Vagina (tissue), 2 donors: ENCODE results near the gene GABRA5.

Experiments used
- POLR2AphosphoS5 ChIP-seq, 2 donors: sonication (generic); formaldehyde crosslinking; IDR thresholded peaks; one replicate each; pipeline ENCODE4 v1.9.0; 2017; ENCODE audit warnings: antibody characterized with exemption in 2 of 2, mild to moderate bottlenecking in 2 of 2, low read depth in 1 of 2; ENCODE audit not compliant: insufficient read depth in 1 of 2
- TF ChIP-seq, protein P1 (sequence below), 3 experiments: fragments of 450-650 bp in 2 of 3; fragments of 200-600 bp in 1 of 3; sonication (generic) in 1 of 3; IDR thresholded peaks; one replicate each; pipeline ENCODE4 v1.5.1; 2017 to 2019; ENCODE audit warnings: antibody characterized with exemption in 3 of 3, mild to moderate bottlenecking in 2 of 3, moderate library complexity in 2 of 3

DNA sequence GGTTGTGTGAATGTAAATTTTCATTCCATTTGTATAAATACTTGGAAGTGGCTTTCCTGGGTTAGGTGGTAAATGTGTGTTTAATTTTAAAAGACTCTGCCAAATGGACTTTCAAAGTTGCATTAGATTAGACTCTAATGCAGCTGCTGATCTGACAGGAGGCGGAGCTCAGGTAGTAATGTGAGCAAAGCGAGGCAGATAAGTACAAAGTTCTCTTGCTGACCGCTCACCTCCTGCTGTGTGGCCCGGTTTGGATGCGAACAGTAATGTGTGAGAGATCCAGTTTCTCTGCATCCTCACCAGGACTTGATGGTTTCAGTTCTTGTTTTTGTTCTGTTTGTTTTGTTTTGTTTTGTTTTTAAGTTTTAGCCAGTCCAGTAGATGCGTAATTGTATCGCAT lies 34.9 kb upstream of the GABRA5 start:
- TF ChIP-seq, protein P1, sequence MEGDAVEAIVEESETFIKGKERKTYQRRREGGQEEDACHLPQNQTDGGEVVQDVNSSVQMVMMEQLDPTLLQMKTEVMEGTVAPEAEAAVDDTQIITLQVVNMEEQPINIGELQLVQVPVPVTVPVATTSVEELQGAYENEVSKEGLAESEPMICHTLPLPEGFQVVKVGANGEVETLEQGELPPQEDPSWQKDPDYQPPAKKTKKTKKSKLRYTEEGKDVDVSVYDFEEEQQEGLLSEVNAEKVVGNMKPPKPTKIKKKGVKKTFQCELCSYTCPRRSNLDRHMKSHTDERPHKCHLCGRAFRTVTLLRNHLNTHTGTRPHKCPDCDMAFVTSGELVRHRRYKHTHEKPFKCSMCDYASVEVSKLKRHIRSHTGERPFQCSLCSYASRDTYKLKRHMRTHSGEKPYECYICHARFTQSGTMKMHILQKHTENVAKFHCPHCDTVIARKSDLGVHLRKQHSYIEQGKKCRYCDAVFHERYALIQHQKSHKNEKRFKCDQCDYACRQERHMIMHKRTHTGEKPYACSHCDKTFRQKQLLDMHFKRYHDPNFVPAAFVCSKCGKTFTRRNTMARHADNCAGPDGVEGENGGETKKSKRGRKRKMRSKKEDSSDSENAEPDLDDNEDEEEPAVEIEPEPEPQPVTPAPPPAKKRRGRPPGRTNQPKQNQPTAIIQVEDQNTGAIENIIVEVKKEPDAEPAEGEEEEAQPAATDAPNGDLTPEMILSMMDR (IDR thresholded peaks at IDR 0.05) = no peak
- TF ChIP-seq POLR2AphosphoS5 (IDR thresholded peaks at IDR 0.05; ENCODE audit: insufficient read depth in 1 of 2, low read depth in 1 of 2) = no peak
